GM12878 (cell line): ENCODE measurements around the gene TBX15.

ENCODE experiments used
- BCL11A ChIP-seq: IDR thresholded peaks from 2 replicates; pipeline ENCODE4 v1.6.1; 2011; ENCODE audit warnings: low read depth, low read length
- FOXK2 ChIP-seq: fragments of 450-650 bp; IDR thresholded peaks from 2 replicates; pipeline ENCODE4 v1.6.1; 2017; ENCODE audit warnings: mild to moderate bottlenecking, moderate library complexity
- NFYB ChIP-seq: IDR thresholded peaks from 2 replicates; pipeline ENCODE4 v1.6.1; 2011; ENCODE audit warnings: low read depth, mild to moderate bottlenecking, low read length, improper control_type of control experiment, moderate library complexity; ENCODE audit not compliant: insufficient read depth
- PML ChIP-seq: IDR thresholded peaks from 2 replicates; pipeline ENCODE4 v1.6.1; 2012; ENCODE audit warnings: low read length, inconsistent platforms
- POLR2AphosphoS5 ChIP-seq: IDR thresholded peaks from 2 replicates; pipeline ENCODE4 v1.6.1; 2011; ENCODE audit warnings: mild to moderate bottlenecking, low read length, inconsistent platforms
- RAD21 ChIP-seq: IDR thresholded peaks from 2 replicates; pipeline ENCODE4 v1.6.1; 2011; ENCODE audit warnings: mild to moderate bottlenecking, low read depth, low read length, moderate library complexity; ENCODE audit not compliant: insufficient read depth
- RCOR1 ChIP-seq: conservative IDR thresholded peaks from 2 replicates; pipeline ENCODE4 v1.6.1; 2012; ENCODE audit warnings: low read depth, low read length, improper control_type of control experiment
- ZNF207 ChIP-seq: fragments of 450-650 bp; IDR thresholded peaks from 2 replicates; pipeline ENCODE4 v1.6.1; 2014; ENCODE audit warnings: antibody characterized with exemption, mild to moderate bottlenecking, borderline replicate concordance
- TF ChIP-seq, protein P1 (sequence below), 3 experiments: IDR thresholded peaks in 2 of 3; conservative IDR thresholded peaks in 1 of 3; 2 replicates each; pipeline ENCODE4 v1.5.1; 2011; ENCODE audit warnings: low read depth in 3 of 3, low read length in 3 of 3, mild to moderate bottlenecking in 3 of 3, control low read depth in 2 of 3, moderate library complexity in 2 of 3, inconsistent platforms in 1 of 3, mixed read lengths in 1 of 3; ENCODE audit not compliant: control insufficient read depth in 2 of 3, insufficient read depth in 1 of 3; ENCODE audit errors: extremely low read depth in 1 of 3

DNA sequence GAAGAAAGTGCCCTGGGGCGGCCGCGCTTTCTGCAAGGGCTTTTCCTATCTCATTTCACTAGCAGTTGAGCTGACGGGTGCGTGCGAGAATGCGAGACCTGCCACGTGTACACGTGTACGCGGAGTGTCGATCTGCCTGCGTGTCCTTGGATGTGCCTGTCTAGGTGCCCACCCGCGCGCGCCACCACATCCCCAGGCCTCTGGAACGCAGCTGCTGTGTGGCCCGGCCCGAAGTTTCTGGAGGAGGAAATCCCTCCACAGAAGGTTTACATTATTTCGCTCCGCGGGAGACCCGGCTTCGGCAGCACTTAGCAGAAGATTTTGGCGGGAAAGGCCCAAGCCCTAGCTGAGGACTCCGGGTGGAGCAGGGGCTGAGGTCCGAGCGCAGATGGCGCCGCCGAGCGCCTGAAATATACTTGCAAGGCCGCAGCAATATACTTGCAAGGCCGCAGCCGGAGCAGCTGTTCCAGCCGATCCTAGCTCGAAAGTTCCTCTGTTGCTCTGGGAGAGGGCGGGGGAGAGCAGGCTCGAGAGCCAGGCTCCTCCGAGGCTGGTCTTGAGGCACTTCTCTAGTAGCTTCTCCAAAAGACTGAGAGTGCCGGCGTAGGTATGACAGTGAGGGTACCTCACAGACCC is 3.9 kb downstream of the TBX15 start:
- TF ChIP-seq RCOR1 (no peak), BCL11A (no peak), POLR2AphosphoS5 (no peak), PML (no peak), FOXK2 (no peak), RAD21 (no peak), NFYB (no peak), ZNF207 (no peak)
- TF ChIP-seq, protein P1, sequence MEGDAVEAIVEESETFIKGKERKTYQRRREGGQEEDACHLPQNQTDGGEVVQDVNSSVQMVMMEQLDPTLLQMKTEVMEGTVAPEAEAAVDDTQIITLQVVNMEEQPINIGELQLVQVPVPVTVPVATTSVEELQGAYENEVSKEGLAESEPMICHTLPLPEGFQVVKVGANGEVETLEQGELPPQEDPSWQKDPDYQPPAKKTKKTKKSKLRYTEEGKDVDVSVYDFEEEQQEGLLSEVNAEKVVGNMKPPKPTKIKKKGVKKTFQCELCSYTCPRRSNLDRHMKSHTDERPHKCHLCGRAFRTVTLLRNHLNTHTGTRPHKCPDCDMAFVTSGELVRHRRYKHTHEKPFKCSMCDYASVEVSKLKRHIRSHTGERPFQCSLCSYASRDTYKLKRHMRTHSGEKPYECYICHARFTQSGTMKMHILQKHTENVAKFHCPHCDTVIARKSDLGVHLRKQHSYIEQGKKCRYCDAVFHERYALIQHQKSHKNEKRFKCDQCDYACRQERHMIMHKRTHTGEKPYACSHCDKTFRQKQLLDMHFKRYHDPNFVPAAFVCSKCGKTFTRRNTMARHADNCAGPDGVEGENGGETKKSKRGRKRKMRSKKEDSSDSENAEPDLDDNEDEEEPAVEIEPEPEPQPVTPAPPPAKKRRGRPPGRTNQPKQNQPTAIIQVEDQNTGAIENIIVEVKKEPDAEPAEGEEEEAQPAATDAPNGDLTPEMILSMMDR (IDR thresholded peaks at IDR 0.05 in 2 of 3, conservative IDR thresholded peaks at IDR 0.05 in 1 of 3; ENCODE audit: control insufficient read depth in 2 of 3, extremely low read depth in 1 of 3, insufficient read depth in 1 of 3, low read depth in 3 of 3, low read length in 3 of 3) = no peak
